Neural progenitor cell (in vitro differentiated cells): ENCODE measurements around the gene FBXW8. TPM values are rescaled to one million over a fixed set of nuclear protein-coding genes. Genes with fewer than 3 reads are reported as not detected.

Experiments used
- DNase-seq: peaks from one replicate; pipeline ENCODE4 v3.0.0-alpha.2; 2016; ENCODE audit warnings: low spot score
- H2AFZ ChIP-seq: fragments of 200-600 bp; sonication (generic); replicated peaks from 2 replicates; pipeline ENCODE4 v1.6.1; 2016; ENCODE audit warnings: antibody characterized with exemption
- H3F3A ChIP-seq: fragments of 200-600 bp; sonication (generic); 2 replicates; pipeline ENCODE4 v1.6.1; 2016; ENCODE audit warnings: antibody characterized with exemption, low read depth
- H3K27ac ChIP-seq: fragments of 200-600 bp; sonication (generic); 2 replicates; pipeline ENCODE4 v1.5.1; 2016; ENCODE audit warnings: mild to moderate bottlenecking
- H3K27me3 ChIP-seq: fragments of 200-600 bp; sonication (generic); 2 replicates; pipeline ENCODE4 v1.6.1; 2016; ENCODE audit warnings: mild to moderate bottlenecking, moderate library complexity
- H3K36me3 ChIP-seq: fragments of 200-600 bp; sonication (generic); 2 replicates; pipeline ENCODE4 v1.5.1; 2016
- H3K4me1 ChIP-seq: fragments of 200-600 bp; sonication (generic); 2 replicates; pipeline ENCODE4 v1.6.1; 2016; ENCODE audit warnings: mixed run types
- H3K4me2 ChIP-seq: fragments of 200-600 bp; sonication (generic); 2 replicates; pipeline ENCODE4 v1.6.1; 2016
- H3K4me3 ChIP-seq: fragments of 200-600 bp; sonication (generic); 2 replicates; pipeline ENCODE4 v1.5.1; 2016
- H3K79me2 ChIP-seq: fragments of 200-600 bp; sonication (generic); 2 replicates; pipeline ENCODE4 v1.6.1; 2016; ENCODE audit warnings: low read depth
- H3K9ac ChIP-seq: fragments of 200-600 bp; sonication (generic); 2 replicates; pipeline ENCODE4 v1.6.1; 2016
- H3K9me3 ChIP-seq: fragments of 200-600 bp; sonication (generic); 2 replicates; pipeline ENCODE4 v1.5.1; 2016; ENCODE audit warnings: low read depth
- H4K20me1 ChIP-seq: fragments of 200-600 bp; sonication (generic); 2 replicates; pipeline ENCODE4 v1.6.1; 2016; ENCODE audit warnings: low read depth
- H3K27ac Mint-ChIP-seq: 3 replicates; pipeline ENCODE4 v1.8.0; 2021; ENCODE audit warnings: mixed read lengths
- H3K27me3 Mint-ChIP-seq: 2 replicates; pipeline ENCODE4 v1.8.0; 2022; ENCODE audit warnings: low read depth, mild to moderate bottlenecking, inconsistent platforms, moderate library complexity, mixed read lengths; ENCODE audit not compliant: insufficient read depth
- H3K36me3 Mint-ChIP-seq: 3 replicates; pipeline ENCODE4 v1.8.0; 2021; ENCODE audit warnings: mixed read lengths
- H3K4me1 Mint-ChIP-seq: 3 replicates; pipeline ENCODE4 v1.8.0; 2021; ENCODE audit warnings: mixed read lengths
- H3K4me3 Mint-ChIP-seq: 3 replicates; pipeline ENCODE4 v1.8.0; 2021; ENCODE audit warnings: mild to moderate bottlenecking, moderate library complexity, mixed read lengths
- H3K9me3 Mint-ChIP-seq: 3 replicates; pipeline ENCODE4 v1.8.0; 2020; ENCODE audit warnings: mixed read lengths
- EZH2 ChIP-seq: fragments of 200-600 bp; sonication (generic); IDR thresholded peaks from 2 replicates; pipeline ENCODE4 v1.6.1; 2017; ENCODE audit warnings: antibody characterized with exemption, mild to moderate bottlenecking, moderate library complexity
- EZH2phosphoT487 ChIP-seq: fragments of 200-600 bp; sonication (generic); IDR thresholded peaks from 2 replicates; pipeline ENCODE4 v1.6.1; 2017; ENCODE audit warnings: antibody characterized with exemption
- total RNA-seq: library from RNA; depleted of rRNA; stranded (reverse); fragments of >200 nt; gene quantifications from 2 replicates; pipeline ENCODE4 v1.2.3, GENCODE V29; 2015; ENCODE audit warnings: low replicate concordance
- TF ChIP-seq, protein P1 (sequence below): fragments of 200-600 bp; sonication (generic); IDR thresholded peaks from 2 replicates; pipeline ENCODE4 v1.5.1; 2017; ENCODE audit warnings: antibody characterized with exemption, mild to moderate bottlenecking

Gene FBXW8
- total RNA-seq, 1 donor from 2014 or later = 20.7 TPM

GRCh38 chr12:116863275-116863767, 47.4 kb upstream of the FBXW8 start:
- peaks cover 34% of the 10 kb centered on the region for H3K4me1 Mint-ChIP-seq
- no peak overlapping the region for H2AFZ ChIP-seq
- no peaks in the 10 kb centered on the region for H3K79me2 ChIP-seq
- TF ChIP-seq, protein P1, sequence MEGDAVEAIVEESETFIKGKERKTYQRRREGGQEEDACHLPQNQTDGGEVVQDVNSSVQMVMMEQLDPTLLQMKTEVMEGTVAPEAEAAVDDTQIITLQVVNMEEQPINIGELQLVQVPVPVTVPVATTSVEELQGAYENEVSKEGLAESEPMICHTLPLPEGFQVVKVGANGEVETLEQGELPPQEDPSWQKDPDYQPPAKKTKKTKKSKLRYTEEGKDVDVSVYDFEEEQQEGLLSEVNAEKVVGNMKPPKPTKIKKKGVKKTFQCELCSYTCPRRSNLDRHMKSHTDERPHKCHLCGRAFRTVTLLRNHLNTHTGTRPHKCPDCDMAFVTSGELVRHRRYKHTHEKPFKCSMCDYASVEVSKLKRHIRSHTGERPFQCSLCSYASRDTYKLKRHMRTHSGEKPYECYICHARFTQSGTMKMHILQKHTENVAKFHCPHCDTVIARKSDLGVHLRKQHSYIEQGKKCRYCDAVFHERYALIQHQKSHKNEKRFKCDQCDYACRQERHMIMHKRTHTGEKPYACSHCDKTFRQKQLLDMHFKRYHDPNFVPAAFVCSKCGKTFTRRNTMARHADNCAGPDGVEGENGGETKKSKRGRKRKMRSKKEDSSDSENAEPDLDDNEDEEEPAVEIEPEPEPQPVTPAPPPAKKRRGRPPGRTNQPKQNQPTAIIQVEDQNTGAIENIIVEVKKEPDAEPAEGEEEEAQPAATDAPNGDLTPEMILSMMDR = peak; percentile 78
- no peak for TF ChIP-seq EZH2phosphoT487
- TF ChIP-seq EZH2 = no peak
- H3K4me3 ChIP-seq = no peak overlapping the region
- H3K4me1 ChIP-seq = no peaks in the 10 kb centered on the region
- H3K27ac ChIP-seq = no peak overlapping the region
- no peaks in the 10 kb centered on the region for H3K36me3 ChIP-seq
- H3K9ac ChIP-seq = no peak overlapping the region
- no peak overlapping the region for H3K27ac Mint-ChIP-seq
- H3K4me3 Mint-ChIP-seq = no peak overlapping the region
- H3F3A ChIP-seq = no peaks in the 10 kb centered on the region
- no peaks in the 10 kb centered on the region for H3K9me3 Mint-ChIP-seq
- peak; percentile 55 for DNase-seq
- peaks cover 14% of the 10 kb centered on the region for H3K27me3 Mint-ChIP-seq
- H3K36me3 Mint-ChIP-seq = no peaks in the 10 kb centered on the region
- no peaks in the 10 kb centered on the region for H3K9me3 ChIP-seq
- H3K27me3 ChIP-seq = no peaks in the 10 kb centered on the region
- H3K4me2 ChIP-seq = no peak overlapping the region
- no peaks in the 10 kb centered on the region for H4K20me1 ChIP-seq

- Mint-ChIP-seq H3K36me3 (no peaks in the 10 kb centered on the region), H3K9me3 (no peaks in the 10 kb centered on the region), H3K27ac (peak overlapping the region; percentile 57), H3K27me3 (peaks cover 12% of the 10 kb centered on the region), H3K4me3 (no peak overlapping the region), H3K4me1 (peaks cover 22% of the 10 kb centered on the region)
- Histone ChIP-seq H3K4me3 (no peak overlapping the region), H3K27me3 (no peaks in the 10 kb centered on the region), H3K36me3 (no peaks in the 10 kb centered on the region), H3K9ac (no peak overlapping the region), H2AFZ (no peak overlapping the region), H3K4me1 (no peaks in the 10 kb centered on the region), H4K20me1 (no peaks in the 10 kb centered on the region), H3K79me2 (no peaks in the 10 kb centered on the region), H3K9me3 (no peaks in the 10 kb centered on the region), H3K4me2 (no peak overlapping the region), H3K27ac (no peak overlapping the region), H3F3A (no peaks in the 10 kb centered on the region)
- DNase-seq = no peak
- no peak for TF ChIP-seq EZH2phosphoT487
- TF ChIP-seq, protein P1 = no peak
- TF ChIP-seq EZH2 = no peak
Observed at GRCh38 chr12:116864371-116865160, 46.2 kb upstream of the FBXW8 start.

DNA sequence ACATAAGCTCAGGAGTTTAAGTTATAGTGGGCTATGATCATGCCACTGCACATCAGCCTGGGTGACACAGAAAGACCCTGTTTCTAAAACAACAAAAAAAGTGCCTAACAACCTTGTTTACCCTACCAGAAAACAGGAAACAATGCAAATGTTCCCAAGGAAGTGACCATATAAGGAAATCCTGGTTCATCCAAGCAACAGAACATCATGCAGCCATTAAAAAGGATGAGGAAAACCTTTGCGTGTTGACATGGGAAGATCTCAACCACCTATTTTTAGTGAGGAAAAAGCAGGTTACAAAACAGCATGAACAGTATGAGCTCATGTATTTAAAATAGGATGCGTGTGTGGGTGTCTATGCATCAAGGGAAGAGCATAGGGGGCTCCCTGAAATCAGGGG, 43.2 kb upstream of the FBXW8 start:
- Histone ChIP-seq H3K36me3 (no peaks in the 10 kb centered on the region), H3K79me2 (no peaks in the 10 kb centered on the region), H4K20me1 (no peaks in the 10 kb centered on the region), H3F3A (no peaks in the 10 kb centered on the region), H3K27ac (no peak overlapping the region), H3K4me2 (no peak overlapping the region), H3K4me3 (no peak overlapping the region), H3K4me1 (no peaks in the 10 kb centered on the region), H3K9me3 (no peaks in the 10 kb centered on the region), H2AFZ (no peak overlapping the region), H3K27me3 (no peaks in the 10 kb centered on the region), H3K9ac (no peak overlapping the region)
- no peak overlapping the region for H3K27ac Mint-ChIP-seq
- no peak overlapping the region for H3K4me3 Mint-ChIP-seq
- H3K36me3 Mint-ChIP-seq = no peaks in the 10 kb centered on the region
- DNase-seq = no peak
- no peaks in the 10 kb centered on the region for H3K9me3 Mint-ChIP-seq
- peaks cover 14% of the 10 kb centered on the region for H3K27me3 Mint-ChIP-seq
- TF ChIP-seq EZH2phosphoT487 (no peak), EZH2 (no peak)
- TF ChIP-seq, protein P1 = no peak
- H3K4me1 Mint-ChIP-seq = no peaks in the 10 kb centered on the region
